HepG2 (cell line): ENCODE measurements around the gene RNF114. TPM values are rescaled to one million over a fixed set of nuclear protein-coding genes. Genes with fewer than 3 reads are reported as not detected.

Experiments used
- HDAC1 ChIP-seq: sonication (generic); formaldehyde crosslinking; IDR thresholded peaks from 2 replicates; pipeline ENCODE4 v1.5.1; 2020; ENCODE audit warnings: mild to moderate bottlenecking, missing genetic modification reagents
- KAT8 ChIP-seq: IDR thresholded peaks from 2 replicates; pipeline ENCODE4 v1.6.1; 2016; ENCODE audit warnings: missing genetic modification reagents, missing compliant biosample characterization
- PITX1 ChIP-seq: sonication (generic); formaldehyde crosslinking; IDR thresholded peaks from 2 replicates; pipeline ENCODE4 v1.5.1; 2020; ENCODE audit warnings: mild to moderate bottlenecking, missing genetic modification reagents
- POGK ChIP-seq: sonication (generic); formaldehyde crosslinking; conservative IDR thresholded peaks from 2 replicates; pipeline ENCODE4 v1.8.0; 2022; ENCODE audit warnings: mild to moderate bottlenecking, moderate library complexity, missing genetic modification reagents
- REL ChIP-seq: sonication (generic); formaldehyde crosslinking; conservative IDR thresholded peaks from 2 replicates; pipeline ENCODE4 v1.8.0; 2022; ENCODE audit warnings: mild to moderate bottlenecking, missing genetic modification reagents, moderate library complexity
- STAT6 ChIP-seq: sonication (generic); formaldehyde crosslinking; IDR thresholded peaks from 2 replicates; pipeline ENCODE4 v1.4.0; 2020; ENCODE audit warnings: missing genetic modification reagents, mild to moderate bottlenecking, borderline replicate concordance
- TARDBP ChIP-seq: sonication (generic); formaldehyde crosslinking; IDR thresholded peaks from 2 replicates; pipeline ENCODE4 v1.8.0; 2022; ENCODE audit warnings: mild to moderate bottlenecking, missing genetic modification reagents
- THAP11 ChIP-seq: IDR thresholded peaks from 2 replicates; pipeline ENCODE4 v1.6.1; 2016; ENCODE audit warnings: missing biosample characterization, missing genetic modification reagents
- THAP7 ChIP-seq: sonication (generic); formaldehyde crosslinking; IDR thresholded peaks from 2 replicates; pipeline ENCODE4 v1.8.1; 2023; ENCODE audit warnings: mild to moderate bottlenecking, missing genetic modification reagents
- ZC3H13 ChIP-seq: sonication (generic); formaldehyde crosslinking; IDR thresholded peaks from 2 replicates; pipeline ENCODE4 v1.8.1; 2023; ENCODE audit warnings: mild to moderate bottlenecking, missing genetic modification reagents, moderate library complexity
- ZNF142 ChIP-seq: sonication (generic); formaldehyde crosslinking; IDR thresholded peaks from 2 replicates; pipeline ENCODE4 v1.4.0; 2020; ENCODE audit warnings: missing genetic modification reagents
- ZNF207 ChIP-seq: fragments of 450-650 bp; IDR thresholded peaks from 2 replicates; pipeline ENCODE4 v1.6.1; 2016; ENCODE audit warnings: antibody characterized with exemption, borderline replicate concordance
- ZNF260 ChIP-seq: sonication (generic); formaldehyde crosslinking; IDR thresholded peaks from 2 replicates; pipeline ENCODE4 v1.4.0; 2020; ENCODE audit warnings: missing genetic modification reagents, low read depth, mild to moderate bottlenecking, borderline replicate concordance
- ZNF350 ChIP-seq: sonication (generic); formaldehyde crosslinking; IDR thresholded peaks from 2 replicates; pipeline ENCODE4 v1.4.0; 2020; ENCODE audit warnings: mild to moderate bottlenecking, low read depth, missing genetic modification reagents, borderline replicate concordance
- ZNF431 ChIP-seq: sonication (generic); formaldehyde crosslinking; IDR thresholded peaks from 2 replicates; pipeline ENCODE4 v1.9.0; 2022; ENCODE audit warnings: missing genetic modification reagents, low read depth, mild to moderate bottlenecking, borderline replicate concordance
- ZNF441 ChIP-seq: sonication (generic); formaldehyde crosslinking; IDR thresholded peaks from 2 replicates; pipeline ENCODE4 v1.7.0; 2021; ENCODE audit warnings: missing genetic modification reagents, borderline replicate concordance
- ZNF709 ChIP-seq: sonication (generic); formaldehyde crosslinking; IDR thresholded peaks from 2 replicates; pipeline ENCODE4 v1.5.0; 2020; ENCODE audit warnings: mild to moderate bottlenecking, missing genetic modification reagents
- ZSCAN12 ChIP-seq: sonication (generic); formaldehyde crosslinking; IDR thresholded peaks from 2 replicates; pipeline ENCODE4 v1.9.0; 2021; ENCODE audit warnings: mild to moderate bottlenecking, missing genetic modification reagents
- ZSCAN22 ChIP-seq: sonication (generic); formaldehyde crosslinking; IDR thresholded peaks from 2 replicates; pipeline ENCODE4 v1.4.0; 2020; ENCODE audit warnings: mild to moderate bottlenecking, missing genetic modification reagents
- polyA plus RNA-seq, 8 experiments: library from polyadenylated mRNA; depleted of rRNA in 3 of 8; stranded (reverse) in 7 of 8; unstranded in 1 of 8; fragments of >200 nt; fragmentation: Illumina TruSeq in 4 of 8; extraction: Trizol in 4 of 8; gene quantifications; 2 replicates each; pipeline versions ENCODE4 v1.2.1 to v1.2.3, GENCODE V29; 2011 to 2016; ENCODE audit warnings: low read depth in 4 of 8, missing spikeins in 1 of 8, mixed read lengths in 1 of 8; ENCODE audit not compliant: insufficient read depth in 1 of 8
- total RNA-seq, 5 experiments: library from RNA; depleted of rRNA; stranded (reverse); fragments of >200 nt; fragmentation: Illumina TruSeq; extraction: Trizol; gene quantifications; 2 replicates each; pipeline ENCODE4 v1.2.3, GENCODE V29; 2016; ENCODE audit warnings: low read depth in 1 of 5

The RNF114 gene
- total and polyA plus RNA-seq, 2 of the 13 experiments (the other 11 are each of a cell fraction or from before 2014, with no cell fraction given), result 119 to 126 TPM

GRCh38 chr20:49983123-49983847 lies 47.1 kb downstream of the RNF114 start (continued):
- no peak for TF ChIP-seq STAT6 (CRISPR knock-in tag)
- no peak; the same call in 1 of the 2 replicates for TF ChIP-seq PITX1 (CRISPR knock-in tag)
- no peak for TF ChIP-seq THAP11 (CRISPR knock-in tag)
- TF ChIP-seq ZNF350 (CRISPR knock-in tag), result no peak; the same call in 1 of the 2 replicates
- no peak for TF ChIP-seq REL (CRISPR knock-in tag)
- no peak for TF ChIP-seq ZSCAN12 (CRISPR knock-in tag)
- TF ChIP-seq THAP7 (CRISPR knock-in tag), result no peak
- TF ChIP-seq ZNF260 (CRISPR knock-in tag), result no peak
- no peak for TF ChIP-seq ZNF709
- TF ChIP-seq HDAC1 (CRISPR knock-in tag), result 0 out of 2 replicates have a peak, but pooled peaks have one; percentile 10
- TF ChIP-seq POGK (CRISPR knock-in tag), result peak; percentile 30
- TF ChIP-seq KAT8 (CRISPR knock-in tag), result no peak
- no peak for TF ChIP-seq ZNF142 (CRISPR knock-in tag)
- TF ChIP-seq ZC3H13 (CRISPR knock-in tag), result no peak
- no peak for TF ChIP-seq ZNF431 (CRISPR knock-in tag)
- no peak for TF ChIP-seq ZNF441 (CRISPR knock-in tag)
- peak; percentile 51; the same call in 1 of the 2 replicates for TF ChIP-seq TARDBP (CRISPR knock-in tag)
- TF ChIP-seq ZSCAN22, result no peak
- TF ChIP-seq ZNF207, result no peak
